ENCODE measurements around the gene OR2AP1.
A peak's percentile ranks its signal among the peaks of the same experiment; 100 is the strongest.
"Not testable (repeated sequence)": the region's sequence is repeated elsewhere in the genome, so short reads cannot be mapped to it uniquely, and the experiment has no call there.

OR2AP1 gene

GRCh38 chr12:55572168-55572567, at the start of gene OR2AP1:
Gene OR2AP1 (plus strand): TSS chr12:55572468. CDS start chr12:55574415, 1,947 bp downstream.
- no peak for DNase-seq

- DNase-seq, result not testable (repeated sequence)
These were observed 24.0 kb upstream of the OR2AP1 start for GRCh38 chr12:55548235-55548634.

GRCh38 chr12:55548756-55549155, 23.5 kb upstream of the OR2AP1 start:
- DNase-seq, result no peak

- DNase-seq, result no peak
These were observed 23.0 kb upstream of the OR2AP1 start, which contains the start of gene OR6C4 for GRCh38 chr12:55549302-55549701. Gene OR6C4 (plus strand): TSS chr12:55549602. CDS start chr12:55551227, 1,625 bp downstream.

- no peak for DNase-seq
These were observed 18.0 kb upstream of the OR2AP1 start for GRCh38 chr12:55554296-55554695.

GRCh38 chr12:55570060-55570459, 2.2 kb upstream of the OR2AP1 start:
- DNase-seq, result not testable (repeated sequence)

GRCh38 chr12:55570689-55571088, 1.6 kb upstream of the OR2AP1 start:
- DNase-seq, result not testable (repeated sequence)

- no peak for DNase-seq
These were observed 9.8 kb downstream of the OR2AP1 start for GRCh38 chr12:55582066-55582465.

- no peak for DNase-seq
These were observed 13.5 kb downstream of the OR2AP1 start for GRCh38 chr12:55585817-55586216.

GRCh38 chr12:55590152-55590551, 17.9 kb downstream of the OR2AP1 start:
- DNase-seq, result not testable (repeated sequence)

- no peak for DNase-seq
These were observed 35.7 kb downstream of the OR2AP1 start for GRCh38 chr12:55607821-55608594.

- DNase-seq, result no peak
These were observed 38.3 kb downstream of the OR2AP1 start for GRCh38 chr12:55610598-55610997.

- no peak for DNase-seq
These were observed 40.4 kb downstream of the OR2AP1 start for GRCh38 chr12:55612646-55613045.

- DNase-seq, result no peak
These were observed 42.5 kb downstream of the OR2AP1 start for GRCh38 chr12:55614764-55615163.

- DNase-seq, result peak; percentile 47
These were observed 47.3 kb downstream of the OR2AP1 start for GRCh38 chr12:55619354-55620138.

GRCh38 chr12:55624056-55624455, 51.8 kb downstream of the OR2AP1 start:
- no peak for DNase-seq

All from NCI-H1092 (cell line).